Measurements from ENCODE around the gene PRRX1.

PRRX1 gene

DNA sequence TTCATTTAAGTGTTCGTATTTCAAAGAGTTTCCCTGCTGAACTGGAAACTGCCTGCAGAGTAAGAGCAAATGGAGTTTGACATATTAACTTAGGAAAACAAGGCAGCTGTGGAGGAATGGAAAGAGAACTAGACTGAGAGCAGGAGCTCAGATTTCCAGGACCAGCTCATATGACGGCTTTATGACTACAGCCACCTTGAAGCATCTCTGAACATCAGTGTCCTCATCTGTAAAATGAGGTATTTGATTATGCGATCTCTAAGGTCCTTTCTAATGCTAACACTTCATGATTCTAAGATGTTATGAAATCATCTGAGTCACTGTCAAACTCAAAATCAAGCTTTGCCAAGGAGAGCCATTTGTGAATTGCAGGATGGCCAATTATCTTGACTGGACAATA lies 112.3 kb downstream of the PRRX1 start:
- DNase-seq = no peak

GRCh38 chr1:170776777-170777176 lies 112.8 kb downstream of the PRRX1 start:
- DNase-seq = no peak

Data from NCI-H187 treated with DMSO at 0.1 percent for 48 hours (cell line).